Rectal smooth muscle tissue (tissue), 1 donor: ENCODE measurements around the gene CDC42EP4.

Experiments
- H3K27ac ChIP-seq: one replicate; pipeline ENCODE4 v1.7.0; 2013; ENCODE audit warnings: low read depth, low read length, inconsistent platforms
- H3K27me3 ChIP-seq: one replicate; pipeline ENCODE4 v1.7.0; 2013; ENCODE audit warnings: low read length; ENCODE audit not compliant: control insufficient read depth, insufficient read depth
- H3K36me3 ChIP-seq: one replicate; pipeline ENCODE4 v1.7.0; 2013; ENCODE audit warnings: low read length; ENCODE audit not compliant: control insufficient read depth, insufficient read depth
- H3K4me1 ChIP-seq: one replicate; pipeline ENCODE4 v1.7.0; 2013; ENCODE audit warnings: low read length; ENCODE audit not compliant: control insufficient read depth, insufficient read depth
- H3K4me3 ChIP-seq: one replicate; pipeline ENCODE4 v1.7.0; 2013; ENCODE audit warnings: low read length
- H3K9ac ChIP-seq: one replicate; pipeline ENCODE4 v1.7.0; 2013; ENCODE audit warnings: low read length

The CDC42EP4 gene

GRCh38 chr17:73350864-73351263, 39.1 kb upstream of the CDC42EP4 start:
- H3K36me3 ChIP-seq: no peaks in the 10 kb centered on the region
- H3K27me3 ChIP-seq: no peaks in the 10 kb centered on the region
- H3K4me1 ChIP-seq: peaks cover 41% of the 10 kb centered on the region
- no peak overlapping the region for H3K9ac ChIP-seq
- H3K27ac ChIP-seq: peak overlapping the region; percentile 95
- no peak overlapping the region for H3K4me3 ChIP-seq

DNA sequence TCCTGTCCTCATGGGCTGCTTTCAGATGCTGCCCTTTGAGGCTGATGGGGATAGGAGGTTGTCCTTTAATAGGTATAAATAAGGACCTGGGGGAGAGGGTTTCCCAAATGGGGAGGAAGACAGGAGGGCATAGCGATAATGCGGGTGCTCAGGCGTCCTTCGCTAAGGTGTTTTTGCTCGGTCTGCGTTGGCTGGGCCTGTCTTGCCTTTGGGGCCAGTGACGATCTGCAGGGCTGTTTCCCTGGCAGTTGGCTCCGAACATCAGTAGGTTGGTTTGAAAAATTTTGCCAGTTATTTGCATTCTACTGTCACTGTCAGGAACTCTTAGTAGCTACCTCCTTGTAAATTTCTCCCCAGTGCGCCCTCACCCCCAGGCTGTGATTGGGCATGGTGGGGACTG, 37.8 kb upstream of the CDC42EP4 start:
- H3K4me3 ChIP-seq: no peak overlapping the region
- H3K36me3 ChIP-seq: no peaks in the 10 kb centered on the region
- H3K9ac ChIP-seq: no peak overlapping the region
- peak overlapping the region; percentile 95 for H3K27ac ChIP-seq
- H3K4me1 ChIP-seq: peaks cover 36% of the 10 kb centered on the region
- H3K27me3 ChIP-seq: no peaks in the 10 kb centered on the region

GRCh38 chr17:73349138-73349537, 37.3 kb upstream of the CDC42EP4 start:
- H3K9ac ChIP-seq: no peak overlapping the region
- no peaks in the 10 kb centered on the region for H3K27me3 ChIP-seq
- peak overlapping the region; percentile 95 for H3K27ac ChIP-seq
- H3K4me1 ChIP-seq: peaks cover 36% of the 10 kb centered on the region
- no peaks in the 10 kb centered on the region for H3K36me3 ChIP-seq
- no peak overlapping the region for H3K4me3 ChIP-seq

- Histone ChIP-seq H3K36me3 (no peaks in the 10 kb centered on the region), H3K27ac (peak overlapping the region; percentile 95), H3K27me3 (no peaks in the 10 kb centered on the region), H3K9ac (no peak overlapping the region), H3K4me3 (no peak overlapping the region), H3K4me1 (peaks cover 40% of the 10 kb centered on the region)
Observed at GRCh38 chr17:73348829-73349095, 37.0 kb upstream of the CDC42EP4 start.

DNA sequence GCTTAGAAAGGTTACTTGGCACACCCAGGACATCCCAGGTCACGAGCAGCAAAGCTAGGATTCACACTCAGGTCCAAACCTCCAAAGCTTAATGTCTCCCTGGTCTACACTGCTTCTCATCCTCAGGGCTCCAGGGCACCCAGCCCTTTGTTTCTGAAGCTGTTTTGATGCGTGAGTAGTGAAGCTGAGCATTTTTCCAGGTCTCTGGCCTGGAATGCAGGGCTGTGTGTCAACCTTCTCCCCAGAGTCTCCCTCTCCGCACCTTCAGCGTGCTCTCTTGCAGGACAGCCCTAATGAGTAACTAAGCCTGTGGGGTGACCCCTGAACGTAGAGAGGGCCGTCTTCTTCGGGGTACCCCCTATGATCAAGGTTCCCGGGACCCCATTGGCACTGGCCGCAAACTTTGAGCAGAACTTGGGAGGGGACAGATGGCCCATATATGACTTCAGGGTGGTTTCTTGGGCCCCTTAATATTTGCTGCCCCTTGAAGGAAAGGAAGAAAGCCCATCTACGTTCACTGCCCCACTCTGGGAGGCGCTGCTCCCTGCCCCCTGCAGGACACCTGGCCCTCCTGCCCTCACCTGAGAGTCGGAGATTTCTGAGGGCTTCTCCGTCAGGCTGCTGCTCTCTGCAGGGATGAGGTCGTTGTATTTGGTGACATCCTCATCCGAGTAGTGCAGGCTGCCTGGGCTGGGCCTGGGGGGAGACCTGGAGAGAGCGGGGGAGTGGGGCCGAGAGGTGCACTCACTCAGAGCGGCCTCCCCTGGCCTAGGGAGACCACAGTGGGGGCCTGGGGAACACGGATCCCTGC, 36.4 kb upstream of the CDC42EP4 start:
- Histone ChIP-seq H3K36me3 (no peaks in the 10 kb centered on the region), H3K27ac (peak overlapping the region; percentile 95), H3K9ac (no peak overlapping the region), H3K4me1 (peaks cover 45% of the 10 kb centered on the region), H3K27me3 (no peaks in the 10 kb centered on the region), H3K4me3 (no peak overlapping the region)

GRCh38 chr17:73347351-73347750, 35.5 kb upstream of the CDC42EP4 start:
- Histone ChIP-seq H3K27me3 (no peaks in the 10 kb centered on the region), H3K4me1 (peaks cover 52% of the 10 kb centered on the region), H3K4me3 (no peak overlapping the region), H3K36me3 (no peaks in the 10 kb centered on the region), H3K9ac (no peak overlapping the region), H3K27ac (peak overlapping the region; percentile 95)

GRCh38 chr17:73346501-73347162, 34.8 kb upstream of the CDC42EP4 start:
- H3K4me3 ChIP-seq: no peak overlapping the region
- H3K27ac ChIP-seq: peak overlapping the region; percentile 95
- H3K4me1 ChIP-seq: peaks cover 57% of the 10 kb centered on the region
- H3K36me3 ChIP-seq: no peaks in the 10 kb centered on the region
- H3K9ac ChIP-seq: no peak overlapping the region
- H3K27me3 ChIP-seq: no peaks in the 10 kb centered on the region

- peaks cover 43% of the 10 kb centered on the region for H3K4me1 ChIP-seq
- no peaks in the 10 kb centered on the region for H3K27me3 ChIP-seq
- no peaks in the 10 kb centered on the region for H3K36me3 ChIP-seq
- H3K27ac ChIP-seq: peak overlapping the region; percentile 96
- H3K9ac ChIP-seq: no peak overlapping the region
- peak overlapping the region; percentile 16 for H3K4me3 ChIP-seq
Observed at GRCh38 chr17:73343739-73344454, 32.1 kb upstream of the CDC42EP4 start.

- Histone ChIP-seq H3K9ac (no peak overlapping the region), H3K27ac (peak overlapping the region; percentile 96), H3K4me1 (peaks cover 39% of the 10 kb centered on the region), H3K4me3 (peak overlapping the region; percentile 16), H3K36me3 (no peaks in the 10 kb centered on the region), H3K27me3 (no peaks in the 10 kb centered on the region)
Observed at GRCh38 chr17:73343168-73343634, 31.4 kb upstream of the CDC42EP4 start.

DNA sequence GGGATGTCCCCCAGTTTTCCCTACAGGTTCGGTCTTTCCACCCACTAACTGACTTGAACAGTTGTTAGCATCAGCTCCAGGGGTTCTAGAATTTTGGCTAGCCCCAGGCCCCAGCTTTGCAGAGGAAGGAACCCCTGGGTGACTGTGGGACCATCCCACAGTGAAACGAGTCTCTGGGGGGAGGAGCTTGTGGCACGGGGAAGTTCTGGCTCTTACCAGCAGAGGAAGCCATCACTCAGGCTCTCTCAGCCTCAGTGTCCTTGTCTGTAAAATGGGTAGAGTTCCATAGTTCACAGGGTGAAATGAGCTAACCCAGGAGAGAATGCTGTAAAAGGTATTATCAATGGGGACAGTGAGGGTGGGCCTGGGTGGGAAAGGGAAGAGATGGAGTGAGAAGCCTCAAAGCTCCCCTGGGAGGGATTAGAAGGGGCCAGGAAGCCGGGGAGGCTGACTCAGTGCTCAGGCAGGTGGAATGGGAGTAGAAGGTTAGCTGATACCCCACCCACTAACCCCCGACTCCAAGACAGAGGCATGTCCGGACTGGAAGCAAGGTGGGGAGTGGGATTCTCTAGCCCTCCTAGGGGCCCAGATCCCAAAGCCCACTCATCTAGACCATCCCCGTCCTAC, 30.9 kb upstream of the CDC42EP4 start:
- Histone ChIP-seq H3K27me3 (no peaks in the 10 kb centered on the region), H3K4me1 (peaks cover 33% of the 10 kb centered on the region), H3K36me3 (no peaks in the 10 kb centered on the region), H3K4me3 (no peak overlapping the region), H3K27ac (peak overlapping the region; percentile 96), H3K9ac (no peak overlapping the region)

GRCh38 chr17:73342050-73342522, 30.3 kb upstream of the CDC42EP4 start:
- Histone ChIP-seq H3K4me1 (peaks cover 28% of the 10 kb centered on the region), H3K4me3 (no peak overlapping the region), H3K36me3 (no peaks in the 10 kb centered on the region), H3K27ac (peak overlapping the region; percentile 96), H3K9ac (no peak overlapping the region), H3K27me3 (no peaks in the 10 kb centered on the region)
